DMS79 (cell line): Measurements from ENCODE around the gene CAMSAP2.

Experiments used
- DNase-seq: peaks from one replicate; lab custom pipeline; 2025; lab: John Stamatoyannopoulos, UW

Gene CAMSAP2

GRCh38 chr1:200880212-200880611 lies 141.5 kb downstream of the CAMSAP2 start:
- DNase-seq = no peak

DNA sequence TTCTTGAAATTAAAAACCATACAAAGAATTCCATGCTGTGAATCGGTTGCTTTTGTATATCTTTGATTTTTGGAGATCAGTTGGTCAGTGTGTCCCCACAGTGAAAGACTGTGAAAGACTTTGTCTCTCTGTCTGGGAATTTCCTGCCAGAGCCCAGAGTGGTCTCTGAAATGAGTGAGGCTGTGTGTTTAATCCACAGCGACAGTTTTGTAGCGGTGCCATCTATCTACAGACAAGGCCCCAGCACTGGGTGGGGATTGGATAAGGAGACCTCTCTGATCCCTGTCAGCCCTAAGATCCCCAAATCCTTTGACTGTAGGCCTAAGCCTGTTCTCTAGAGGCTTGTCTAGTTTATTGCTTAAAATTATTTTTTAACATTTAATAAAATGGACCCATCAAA lies 144.4 kb downstream of the CAMSAP2 start:
- DNase-seq = no peak

- no peak for DNase-seq
Measured at GRCh38 chr1:200885623-200886402, 147.1 kb downstream of the CAMSAP2 start.

DNA sequence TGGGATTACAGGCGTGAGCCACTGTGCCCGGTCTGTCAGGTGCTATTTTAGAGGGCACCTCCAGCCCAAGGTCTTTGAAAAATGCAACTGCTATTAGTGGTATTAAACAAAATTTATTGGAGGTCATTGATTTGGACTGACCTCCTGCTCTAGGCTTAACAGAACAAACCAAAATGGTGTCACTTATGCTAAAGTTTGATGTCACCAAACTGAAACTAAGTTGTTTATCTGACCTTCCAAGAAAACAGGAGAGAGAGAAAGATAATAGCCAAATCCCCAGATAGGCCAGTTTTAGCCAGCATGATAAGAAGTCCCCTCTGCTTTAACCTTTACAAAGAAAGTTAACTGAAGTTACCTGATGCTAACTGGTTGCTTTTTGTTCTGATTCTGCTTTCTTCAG lies 147.9 kb downstream of the CAMSAP2 start:
- DNase-seq = no peak

- no peak for DNase-seq
Measured at GRCh38 chr1:200887036-200887435, 148.3 kb downstream of the CAMSAP2 start.

DNA sequence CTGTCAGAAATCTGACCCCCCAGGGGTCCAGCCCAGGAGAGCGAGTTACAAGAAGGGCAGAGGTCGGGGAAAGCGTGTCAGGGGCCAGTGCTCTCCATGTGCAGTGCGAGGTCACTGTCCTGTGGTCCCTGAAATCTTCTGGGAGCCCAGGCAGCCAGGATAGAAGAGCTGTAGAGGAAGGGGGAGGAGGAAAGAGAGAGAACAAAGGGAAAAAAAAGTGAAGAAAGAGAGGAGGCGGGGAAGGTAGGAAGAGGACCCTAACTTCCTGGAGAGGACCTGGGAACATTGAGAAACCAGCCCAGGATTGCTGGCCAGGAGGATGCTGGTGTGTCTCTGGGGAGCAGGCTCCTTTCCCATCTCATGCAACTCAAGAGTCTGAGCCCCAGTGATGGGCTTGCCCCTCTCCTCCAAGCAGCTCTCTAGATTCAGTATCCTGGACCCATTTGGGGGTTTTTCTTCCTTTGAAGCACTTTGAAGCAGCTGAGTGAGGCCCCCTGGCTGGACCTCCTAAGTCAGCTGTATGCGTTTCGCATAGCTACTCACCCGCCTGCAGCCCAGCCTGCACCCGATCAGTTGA lies 149.2 kb downstream of the CAMSAP2 start:
- DNase-seq = no peak

- DNase-seq = no peak
Measured at GRCh38 chr1:200888349-200888838, 149.7 kb downstream of the CAMSAP2 start.

- no peak for DNase-seq
Measured at GRCh38 chr1:200889571-200889970, 150.9 kb downstream of the CAMSAP2 start.

DNA sequence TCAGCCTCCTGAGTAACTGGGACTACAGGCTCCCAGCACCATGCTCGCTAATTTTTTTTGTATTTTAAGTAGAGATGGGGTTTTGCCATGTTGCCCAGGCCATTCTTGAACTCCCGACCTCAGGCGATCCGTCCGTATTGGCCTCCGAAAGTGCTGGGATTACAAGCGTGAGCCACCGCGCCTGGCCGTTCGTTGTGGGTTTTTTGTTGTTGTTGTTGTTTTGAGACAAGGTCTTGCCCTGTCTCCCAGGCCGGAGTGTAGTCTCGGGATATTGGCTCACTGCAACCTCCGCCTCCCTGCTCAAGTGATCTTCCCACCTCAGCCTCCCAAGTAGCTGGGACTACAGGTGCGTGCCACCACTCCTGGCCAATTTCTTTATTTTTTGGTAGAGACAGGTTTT lies 151.3 kb downstream of the CAMSAP2 start:
- no peak for DNase-seq

- DNase-seq = peak; percentile 66
Measured at GRCh38 chr1:200890818-200891773, 152.4 kb downstream of the CAMSAP2 start.

GRCh38 chr1:200891774-200892157 lies 153.1 kb downstream of the CAMSAP2 start:
- peak; percentile 17 for DNase-seq

DNA sequence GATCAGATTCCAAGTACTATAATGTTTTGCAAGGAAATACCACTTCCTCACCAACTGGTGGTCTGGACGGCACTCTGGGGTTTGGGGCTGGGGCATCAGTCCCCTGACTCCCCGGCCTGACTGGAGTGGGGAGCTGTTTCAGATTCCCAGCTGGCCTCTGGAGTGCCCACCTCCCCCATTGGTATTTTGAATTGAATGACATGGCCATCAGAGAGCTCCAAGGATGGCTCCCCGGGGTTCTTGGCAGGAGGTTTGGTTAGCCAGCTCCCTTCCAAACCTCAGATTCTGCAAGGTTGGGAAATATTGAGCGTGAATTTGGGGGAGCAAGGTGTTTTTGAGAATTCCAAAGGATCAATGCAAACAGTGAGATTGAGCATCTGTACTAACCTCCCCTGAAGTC lies 153.9 kb downstream of the CAMSAP2 start:
- DNase-seq = no peak

DNA sequence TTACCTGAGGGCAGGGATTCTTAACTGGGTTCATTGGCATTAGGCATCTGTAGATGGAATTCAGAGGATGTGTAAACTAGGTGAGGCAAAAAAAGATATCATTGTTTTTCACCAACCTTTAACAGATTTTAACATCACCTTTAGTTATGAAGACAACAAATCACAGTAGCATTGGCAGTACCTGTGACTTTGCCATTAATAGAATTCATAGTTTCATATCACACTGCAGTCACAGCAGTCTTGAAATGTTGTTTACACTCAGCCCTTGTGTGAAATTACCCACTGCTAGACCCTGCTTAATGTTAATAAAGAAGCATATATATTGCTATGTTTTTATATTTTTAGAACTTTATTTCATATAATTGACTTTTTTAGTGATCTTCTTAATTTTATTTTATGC lies 154.3 kb downstream of the CAMSAP2 start:
- no peak for DNase-seq

DNA sequence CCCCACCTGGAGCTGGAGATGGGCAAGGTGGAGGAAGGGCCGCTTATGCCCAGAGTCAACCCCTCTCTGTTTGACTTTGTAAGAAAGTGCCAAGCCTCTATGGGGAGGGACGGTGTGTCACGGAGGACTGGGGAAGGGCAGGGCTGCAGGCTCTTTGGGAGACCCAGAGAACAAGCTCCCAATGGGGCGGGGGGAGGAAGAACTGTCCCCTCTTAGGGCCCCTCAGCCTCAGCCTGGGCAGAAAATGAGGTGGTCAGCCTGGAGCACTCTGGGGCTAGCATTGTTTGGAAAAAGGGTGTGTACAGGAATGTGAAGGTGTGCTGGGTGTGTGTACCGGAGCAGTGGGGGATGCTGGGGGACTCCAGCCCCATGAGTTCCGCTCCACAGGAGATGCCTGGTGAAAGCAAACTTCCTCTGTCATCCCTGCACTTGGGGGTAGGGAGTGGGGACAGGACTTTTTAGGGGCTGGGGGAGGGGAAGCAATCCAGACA lies 154.8 kb downstream of the CAMSAP2 start:
- DNase-seq = no peak

GRCh38 chr1:200894712-200895442 lies 156.2 kb downstream of the CAMSAP2 start, which contains the start of gene INAVA:
TSS of gene INAVA (plus strand) at chr1:200894900. CDS start at chr1:200898401, 3,501 bp downstream.
- DNase-seq = no peak

DNA sequence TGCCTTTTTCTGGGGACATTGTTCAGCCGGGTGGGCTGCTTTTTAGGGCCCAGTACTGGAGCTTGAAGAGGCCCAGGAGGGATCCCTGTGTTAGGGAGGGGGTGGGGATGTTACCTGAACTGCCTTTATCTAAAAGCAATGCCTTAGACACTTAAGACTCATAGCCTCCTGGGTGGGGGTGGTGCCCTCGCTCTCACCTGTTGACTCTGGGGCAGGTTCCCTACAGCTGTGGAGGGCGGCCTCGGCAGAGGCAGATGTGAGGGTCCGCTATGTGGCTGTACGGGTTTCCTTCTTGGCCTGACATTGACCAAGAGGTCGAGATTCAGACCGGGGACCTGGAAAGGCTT lies 156.7 kb downstream of the CAMSAP2 start:
- DNase-seq = no peak

- DNase-seq = no peak
Measured at GRCh38 chr1:200895801-200896530, 157.3 kb downstream of the CAMSAP2 start.

- DNase-seq = no peak
Measured at GRCh38 chr1:200896531-200897196, 158.0 kb downstream of the CAMSAP2 start.

DNA sequence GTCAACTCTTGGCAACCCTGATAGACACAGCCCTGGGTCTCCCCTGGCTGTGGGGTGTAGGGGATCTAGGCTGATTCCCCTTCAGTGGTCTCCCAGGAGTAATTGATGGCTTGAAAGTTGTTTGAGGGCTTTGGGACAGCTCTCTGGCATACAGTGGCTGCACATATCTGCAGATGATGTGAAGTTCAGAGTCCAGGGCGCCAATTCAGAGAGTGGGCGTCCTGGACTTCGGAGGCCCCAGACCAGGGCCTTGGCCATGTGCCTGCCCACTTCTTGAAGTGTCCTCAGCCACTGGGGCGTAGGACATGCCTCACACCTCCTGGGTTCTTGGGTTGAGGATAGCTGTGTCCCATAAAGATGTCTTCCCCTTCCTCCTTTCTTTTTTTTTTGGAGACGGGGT lies 158.6 kb downstream of the CAMSAP2 start:
- no peak for DNase-seq

DNA sequence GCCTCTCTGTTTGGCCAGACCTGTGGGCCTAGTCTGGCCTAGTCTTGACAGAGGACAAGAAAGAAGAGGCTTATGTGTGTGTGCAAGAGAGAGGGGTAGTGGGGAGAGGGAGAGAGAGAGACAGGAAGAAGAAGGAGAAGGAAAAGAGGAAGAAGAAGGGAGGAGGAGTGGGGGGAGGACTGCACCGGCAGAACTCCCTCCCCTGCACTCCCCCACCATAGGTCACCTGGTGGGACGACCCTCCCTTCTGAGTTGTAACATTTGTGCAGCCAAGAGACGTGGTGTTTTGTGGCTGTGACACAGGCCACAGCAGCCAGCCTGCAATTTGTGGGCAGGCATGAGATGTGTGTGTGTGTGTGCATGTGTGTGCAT lies 160.3 kb downstream of the CAMSAP2 start:
- DNase-seq = no peak
